ENCODE measurements around the gene MRPS2.
"Not testable (repeated sequence)": the region's sequence is repeated elsewhere in the genome, so short reads cannot be mapped to it uniquely, and the experiment has no call there.

The MRPS2 gene

DNA sequence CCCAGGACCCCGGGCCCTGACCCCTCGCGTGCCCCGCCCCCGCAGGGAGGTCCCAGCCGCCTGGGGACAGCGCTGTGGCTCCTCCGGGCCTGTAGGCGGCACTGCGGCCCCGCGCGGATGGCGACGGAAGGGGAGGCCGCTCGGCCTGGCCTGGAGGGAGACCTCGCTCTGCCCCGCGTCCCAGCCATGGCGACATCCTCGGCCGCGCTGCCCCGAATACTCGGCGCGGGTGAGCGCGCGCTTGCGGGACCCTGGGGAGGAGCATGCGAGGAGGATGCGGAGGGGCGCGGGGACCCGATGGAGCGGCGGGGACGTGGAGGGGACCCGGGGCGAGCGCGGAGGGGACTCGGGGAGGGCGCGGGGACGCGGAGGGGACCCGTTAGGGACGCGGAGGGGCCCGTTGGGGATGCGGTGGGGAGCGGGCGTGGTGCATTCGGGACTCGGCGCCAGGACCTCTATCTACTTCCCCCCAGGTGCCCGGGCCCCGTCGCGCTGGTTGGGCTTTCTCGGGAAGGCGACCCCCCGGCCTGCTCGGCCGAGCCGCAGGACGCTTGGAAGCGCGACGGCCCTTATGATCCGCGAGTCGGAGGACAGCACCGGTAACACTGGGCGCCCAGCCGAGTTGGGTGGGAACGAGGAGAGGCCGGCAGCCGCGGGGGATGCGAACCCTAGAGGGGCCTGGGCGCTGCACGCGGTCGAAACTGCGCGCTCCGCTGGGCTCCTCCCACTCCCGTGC, at the start of gene MRPS2:
Gene MRPS2 (plus strand): TSS at position 158 of the 736 bp plus-strand sequence. CDS start 29 bp downstream, at position 187.
- DNase-seq: peak; percentile 35

DNA sequence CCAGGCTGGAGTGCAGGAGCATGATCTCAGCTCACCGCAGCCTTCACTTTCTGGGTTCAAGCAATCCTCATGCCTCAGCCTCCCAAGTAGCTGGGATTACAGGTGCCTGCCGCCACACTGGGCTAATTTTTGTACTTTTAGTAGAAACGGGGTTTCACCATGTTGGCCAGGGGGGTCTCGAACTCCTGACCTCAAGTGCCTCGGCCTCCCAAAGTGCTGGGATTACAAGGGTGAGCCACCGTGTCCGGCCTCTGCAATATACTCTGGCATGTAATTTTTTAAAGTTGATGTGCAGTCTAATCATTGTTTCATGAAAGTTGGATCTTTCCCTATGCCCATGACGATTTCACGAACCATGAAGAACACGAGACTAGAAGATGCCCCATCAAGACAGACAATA, 49.5 kb upstream of the MRPS2 start:
- DNase-seq: no peak

DNA sequence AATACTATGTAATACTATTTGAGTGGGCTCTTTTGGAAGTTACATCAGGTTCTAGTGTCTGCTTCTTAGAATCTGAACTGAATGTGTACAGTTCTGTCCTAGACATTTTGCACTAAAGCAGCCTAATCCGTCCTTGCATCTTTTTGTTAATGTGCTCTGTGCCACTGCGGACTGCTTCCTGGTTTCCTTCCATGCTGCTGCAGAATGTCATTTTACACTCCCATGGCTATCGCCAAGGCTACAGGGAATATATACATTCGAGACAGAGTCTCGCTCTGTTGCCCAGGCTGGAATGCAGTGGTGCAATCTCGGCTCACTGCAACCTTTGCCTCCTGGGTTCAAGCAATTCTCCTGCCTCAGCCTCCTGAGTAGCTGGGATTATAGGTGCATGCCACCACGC, 48.6 kb upstream of the MRPS2 start:
- not testable (repeated sequence) for DNase-seq

DNA sequence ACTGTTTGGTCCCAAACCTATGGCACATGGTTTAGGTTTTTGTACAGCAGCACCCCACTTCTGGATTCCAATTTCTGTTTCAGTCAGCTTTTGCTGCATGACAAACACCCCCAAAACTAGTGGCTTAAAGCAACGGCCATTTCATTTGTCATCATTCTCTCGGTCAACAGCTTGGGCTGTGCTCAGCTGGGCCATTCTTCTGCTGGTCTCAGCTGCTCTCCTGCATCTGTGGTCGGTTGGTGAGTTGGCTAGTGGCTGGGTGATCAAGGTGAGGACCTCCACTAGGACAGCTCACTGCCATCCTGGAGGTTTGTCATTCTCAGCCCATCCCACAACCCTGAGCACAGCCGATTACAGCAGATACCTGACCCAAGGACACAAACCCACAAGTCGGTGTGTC, 45.7 kb upstream of the MRPS2 start:
- DNase-seq: no peak

DNA sequence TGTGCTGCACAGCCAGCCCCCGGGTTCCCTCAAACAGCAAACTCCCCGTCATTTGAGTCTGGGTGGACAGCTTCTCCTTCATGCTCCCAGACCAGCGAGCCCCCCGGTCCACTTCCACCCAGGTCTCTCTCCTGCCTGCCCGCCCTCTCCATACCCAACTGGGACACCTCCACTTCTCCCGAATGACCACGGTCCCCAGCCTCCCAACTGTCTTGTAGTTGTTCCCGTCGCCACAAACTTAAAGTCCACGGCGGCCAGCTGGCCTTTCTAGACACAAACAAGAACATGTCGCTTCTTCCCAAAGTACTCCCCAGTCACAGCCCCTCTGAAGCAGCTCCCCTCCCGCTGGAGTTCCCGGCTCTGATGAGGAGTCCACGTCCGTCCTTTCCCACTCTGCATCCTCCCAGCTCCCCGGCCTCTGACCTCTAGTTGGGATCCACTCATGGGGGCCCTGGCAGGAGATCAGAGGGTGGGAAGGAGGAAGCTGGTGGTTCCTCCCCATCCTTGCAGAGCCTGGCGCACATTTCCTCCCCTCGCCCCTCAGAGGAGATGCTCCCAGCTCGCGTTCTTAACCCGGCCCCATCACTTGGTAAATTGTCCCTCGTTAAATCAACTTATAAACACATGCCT, 45.0 kb upstream of the MRPS2 start:
- no peak for DNase-seq

DNA sequence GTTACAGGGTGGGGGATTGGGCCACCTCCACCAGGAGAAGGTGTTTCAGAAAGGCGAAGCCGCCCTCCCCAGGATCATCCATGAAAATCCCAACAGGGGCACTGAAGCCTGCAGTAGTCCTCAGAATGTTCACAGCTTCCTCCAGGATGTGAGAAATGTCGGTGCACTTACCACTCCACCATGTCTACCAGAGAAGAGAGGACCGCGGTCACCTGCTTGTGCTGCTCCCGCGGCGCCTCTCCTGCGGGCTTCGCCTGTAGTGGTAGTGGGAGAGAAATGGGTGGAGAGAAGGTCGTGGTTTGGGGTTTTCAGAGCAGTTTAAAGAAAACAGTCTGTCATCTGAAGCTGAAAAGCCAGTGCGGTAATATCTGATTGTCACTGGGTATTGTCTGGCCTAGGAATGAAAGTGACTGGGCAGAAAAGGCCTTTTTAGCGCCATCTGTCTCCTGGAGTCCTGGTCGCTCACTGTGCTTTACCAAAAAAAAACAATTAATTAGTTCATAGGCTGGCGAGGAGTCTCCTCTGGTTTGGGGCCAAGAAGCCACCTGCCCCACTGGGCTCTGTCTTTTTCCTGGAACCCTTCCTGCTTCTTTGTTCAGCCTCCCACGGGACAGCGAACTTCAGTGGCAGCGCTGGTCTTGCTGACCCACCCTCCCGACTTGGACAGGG, 43.9 kb upstream of the MRPS2 start:
- no peak for DNase-seq

DNA sequence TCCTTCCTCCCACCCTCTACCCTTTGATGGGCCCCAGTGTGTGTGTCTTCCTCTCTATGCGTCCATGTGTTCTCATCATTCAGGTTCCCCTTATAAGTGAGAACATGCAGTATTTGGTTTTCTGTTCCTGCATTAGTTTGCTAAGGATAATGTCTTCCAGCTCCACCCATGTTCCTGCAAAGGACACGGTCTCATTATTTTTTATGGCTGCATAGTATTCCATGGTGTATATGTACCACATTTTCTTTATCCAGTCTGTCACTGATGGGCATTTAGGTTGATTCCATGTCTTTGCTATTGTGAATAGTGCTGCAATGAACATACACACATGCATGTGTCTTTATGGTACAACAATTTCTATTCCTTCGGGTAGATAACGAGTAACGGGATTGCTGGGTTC, 42.0 kb upstream of the MRPS2 start:
- DNase-seq: not testable (repeated sequence)

DNA sequence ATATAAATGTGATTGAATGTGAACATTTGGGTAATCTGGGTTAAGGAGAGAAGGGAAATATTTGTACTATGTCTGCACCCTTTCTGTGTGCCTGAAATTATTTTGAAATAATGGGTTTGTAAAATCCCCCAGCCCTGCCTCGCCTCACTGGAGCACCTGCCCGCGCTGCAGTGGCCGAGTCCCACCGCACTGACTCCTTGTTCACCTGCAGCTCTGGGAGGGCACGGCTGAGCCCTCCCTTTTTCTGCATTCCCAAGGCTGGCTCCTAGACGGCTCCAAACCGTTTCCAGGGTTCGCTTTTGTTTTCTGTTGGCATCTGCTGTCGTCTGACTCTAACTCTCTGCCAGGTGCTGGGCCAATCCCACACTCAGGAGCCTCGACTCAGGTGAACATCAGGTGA, 38.5 kb upstream of the MRPS2 start:
- DNase-seq: no peak

DNA sequence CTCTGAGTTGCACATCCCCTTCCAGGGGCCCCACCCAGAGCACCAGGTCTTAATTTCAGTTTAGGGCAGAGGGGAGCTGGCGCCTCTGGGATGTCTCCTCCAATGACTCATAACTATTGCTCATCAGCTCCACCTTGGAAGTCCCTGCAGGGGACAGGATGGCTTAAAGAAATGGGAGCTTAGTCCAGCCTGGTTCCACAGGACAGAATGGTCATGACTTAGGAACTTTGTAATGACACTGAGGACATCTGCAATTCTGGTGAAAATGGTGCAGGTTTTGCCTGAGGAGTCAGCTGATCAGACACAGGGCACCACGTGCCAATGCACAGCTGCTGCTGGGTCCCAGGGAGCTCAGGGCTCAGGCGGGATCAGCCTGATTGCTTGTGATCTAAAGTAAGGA, 37.3 kb upstream of the MRPS2 start:
- no peak for DNase-seq

DNA sequence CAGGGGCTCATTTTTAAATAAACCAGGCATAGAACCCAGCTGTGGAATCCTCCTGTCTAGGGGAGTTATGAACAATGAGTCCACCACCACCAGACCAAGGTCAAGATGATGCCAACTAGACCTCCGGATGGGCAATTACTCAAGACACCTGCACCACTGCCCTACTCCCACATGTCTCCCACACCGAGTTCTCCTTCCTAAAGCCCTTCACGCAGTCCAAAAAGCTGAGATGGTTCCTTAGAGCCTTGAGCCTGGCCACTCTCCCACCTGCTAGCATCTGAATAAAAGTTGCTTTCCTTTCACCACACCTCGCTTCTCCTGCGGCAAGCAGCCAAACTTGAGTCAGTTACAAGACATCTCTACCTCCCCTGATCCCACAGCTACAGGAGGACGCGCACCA, 36.3 kb upstream of the MRPS2 start:
- no peak for DNase-seq

DNA sequence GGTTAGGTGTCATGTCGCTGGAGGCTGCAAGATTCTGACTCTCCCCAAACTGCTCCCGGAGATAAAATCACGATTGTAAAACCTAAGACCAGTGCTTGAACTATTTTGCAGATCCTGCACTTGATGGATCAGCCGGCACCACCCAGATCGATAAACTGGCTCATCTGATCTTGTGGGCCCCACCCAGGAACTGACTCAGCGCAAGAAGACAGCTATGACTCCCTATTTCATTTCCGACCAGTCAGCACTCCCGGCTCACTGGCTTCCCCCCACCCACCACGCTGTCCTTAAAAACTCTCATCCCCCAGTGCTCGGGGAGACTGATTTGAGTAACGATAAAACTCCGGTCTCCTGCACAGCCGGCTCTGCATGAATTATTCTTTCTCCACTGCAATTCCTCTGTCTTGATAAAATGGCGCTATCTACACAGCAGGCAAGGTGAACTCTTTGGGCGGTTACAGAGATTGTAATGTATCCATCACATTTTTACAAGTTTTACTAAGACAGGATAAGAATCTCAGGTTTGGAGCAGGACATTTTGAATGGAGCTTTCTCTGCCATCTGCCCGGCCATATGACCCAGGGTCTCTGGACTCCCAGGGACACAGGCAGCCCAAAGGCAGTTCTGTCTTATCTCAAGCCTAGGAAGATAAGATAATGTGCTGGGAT, 31.5 kb upstream of the MRPS2 start:
- DNase-seq: no peak

DNA sequence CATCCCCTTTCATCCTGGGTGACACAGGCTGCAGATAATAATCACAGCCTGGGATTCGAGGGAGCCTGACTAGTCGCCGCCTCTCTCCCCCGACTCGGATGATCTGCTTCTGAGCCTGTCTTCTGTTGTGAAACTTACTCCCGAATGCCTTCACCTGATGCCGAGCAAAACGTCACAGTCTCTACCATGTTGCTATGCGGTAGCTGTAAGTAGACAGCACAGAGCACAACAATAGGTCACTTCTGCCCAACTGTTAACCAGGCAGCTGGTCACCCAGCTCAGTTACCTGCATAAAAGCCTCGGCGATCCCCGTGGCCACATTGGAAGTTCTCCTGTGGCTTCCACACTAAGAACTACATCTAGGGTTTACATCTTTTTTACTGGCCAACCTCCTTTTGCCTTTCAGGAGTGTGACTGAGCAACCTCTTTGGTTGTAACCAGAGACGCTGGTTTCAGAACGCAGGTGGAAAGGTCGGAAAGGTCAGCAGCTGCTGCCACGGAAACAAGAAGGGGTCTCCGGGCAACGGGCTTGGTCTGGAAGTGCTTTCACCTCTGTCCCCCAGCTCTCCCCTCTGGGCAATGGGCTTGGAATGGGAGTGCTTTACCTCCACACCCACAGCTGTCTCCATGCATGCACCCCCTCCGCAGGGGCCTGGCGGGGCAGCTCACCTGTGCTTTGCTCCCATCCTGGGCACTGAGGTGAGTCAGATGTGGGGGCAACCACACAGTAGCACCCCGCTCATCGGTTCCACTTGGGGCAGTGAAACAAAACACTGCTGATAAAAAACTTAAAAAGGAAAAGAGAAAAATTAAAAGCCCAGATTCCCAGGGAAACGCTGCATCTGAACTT, 28.5 kb upstream of the MRPS2 start:
- DNase-seq: no peak

DNA sequence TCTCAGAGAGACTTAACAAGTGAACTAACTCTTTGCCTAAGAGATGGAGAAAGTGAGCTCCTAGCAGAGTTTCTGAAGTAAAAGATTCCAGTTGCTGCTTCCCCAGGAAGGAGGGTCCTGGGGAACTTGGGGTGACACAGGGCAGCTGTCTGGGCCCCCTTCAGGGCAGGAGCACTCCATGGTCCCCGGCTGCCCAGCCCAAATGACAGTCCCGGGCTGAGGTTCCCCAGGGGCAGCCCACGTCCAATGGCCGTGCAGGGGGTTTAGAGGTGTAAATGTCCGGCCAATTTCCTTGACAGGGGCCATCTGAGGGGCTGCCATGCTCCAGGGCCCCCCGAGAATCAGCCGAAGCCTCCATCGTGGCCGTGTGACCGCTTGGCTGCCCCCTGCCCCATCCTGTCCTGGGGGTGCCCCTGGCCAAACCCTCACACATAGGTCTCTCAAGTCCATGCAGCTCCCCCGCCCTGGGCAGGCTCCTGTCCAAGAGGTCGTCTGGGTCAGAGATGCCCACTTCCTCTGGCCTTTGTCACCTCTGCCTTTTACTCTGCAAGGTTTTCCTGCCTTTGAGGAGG, 26.4 kb upstream of the MRPS2 start:
- DNase-seq: no peak

DNA sequence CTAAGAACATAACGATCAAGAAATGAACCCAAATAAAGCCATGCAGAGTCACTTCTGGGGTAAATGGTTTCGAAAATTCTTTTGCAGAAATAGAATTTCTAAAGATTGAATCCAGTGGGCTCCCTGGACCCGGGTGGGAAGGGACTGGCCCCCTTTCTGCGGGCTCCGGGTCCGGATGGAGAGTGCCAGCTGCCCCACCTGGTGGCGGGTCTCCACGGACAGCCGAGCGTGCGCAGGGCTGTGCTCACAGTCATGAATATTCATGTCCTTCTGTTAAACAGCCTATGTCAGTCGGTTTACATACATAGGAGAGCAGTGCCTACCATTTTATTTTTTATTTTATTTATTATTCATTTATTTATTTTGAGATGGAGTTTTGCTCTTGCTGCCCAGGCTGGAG, 25.6 kb upstream of the MRPS2 start:
- DNase-seq: no peak

DNA sequence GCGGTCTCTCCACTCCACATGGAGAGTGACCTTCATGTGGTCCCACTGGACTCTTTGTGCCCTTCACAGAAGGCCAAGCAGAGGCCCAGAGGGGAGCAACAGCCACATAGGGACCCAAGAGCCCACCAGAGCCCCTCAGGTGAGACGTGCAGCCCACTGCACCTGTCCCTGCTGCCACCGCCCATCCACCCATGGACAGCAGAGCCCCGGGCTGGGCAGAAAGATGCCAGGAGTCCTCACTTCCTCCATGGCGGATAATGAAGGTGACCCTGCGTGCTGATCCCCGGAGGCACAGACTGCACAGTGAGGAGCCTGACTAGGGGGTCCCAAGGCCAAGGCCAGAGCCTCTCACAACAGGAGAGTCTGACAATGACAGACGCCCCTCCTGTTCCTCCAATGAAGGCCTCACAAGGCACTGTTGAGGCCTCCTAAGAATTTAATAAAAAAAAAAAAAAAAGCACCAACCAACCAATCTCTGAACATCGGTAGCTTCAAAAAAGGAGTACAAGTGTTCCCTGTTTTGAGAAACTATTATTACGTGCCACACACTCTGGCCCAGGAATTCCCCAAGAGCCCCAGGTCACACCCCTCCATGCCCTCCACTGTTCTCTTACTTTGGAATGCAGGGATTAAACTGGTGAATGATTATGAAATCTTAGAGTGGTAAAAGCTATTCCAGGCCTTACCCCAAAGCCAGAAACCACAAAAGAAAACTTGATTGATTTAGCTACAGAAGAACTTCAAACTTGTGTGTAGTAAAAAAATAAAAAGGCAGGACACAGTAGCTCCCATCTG, 23.7 kb upstream of the MRPS2 start:
- DNase-seq: no peak

DNA sequence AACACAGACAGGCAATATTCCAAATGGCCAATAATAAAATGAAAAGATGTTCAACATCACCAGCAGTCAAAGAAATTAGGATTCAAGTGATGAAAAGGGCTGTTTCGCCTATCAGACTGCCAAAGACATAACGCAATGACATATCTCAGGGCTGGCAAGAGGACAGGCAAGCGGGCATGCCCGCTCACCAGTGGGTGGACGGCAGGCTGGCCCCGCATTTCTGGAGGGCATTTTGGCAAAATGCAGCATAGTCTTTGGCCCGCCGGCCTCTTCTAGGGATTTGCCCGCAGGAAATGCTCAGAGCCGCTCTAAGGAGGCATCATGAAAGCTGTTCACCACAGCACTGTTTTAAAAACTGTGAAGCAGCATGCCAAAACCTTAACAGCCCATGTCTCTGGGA, 22.3 kb upstream of the MRPS2 start:
- no peak for DNase-seq

DNA sequence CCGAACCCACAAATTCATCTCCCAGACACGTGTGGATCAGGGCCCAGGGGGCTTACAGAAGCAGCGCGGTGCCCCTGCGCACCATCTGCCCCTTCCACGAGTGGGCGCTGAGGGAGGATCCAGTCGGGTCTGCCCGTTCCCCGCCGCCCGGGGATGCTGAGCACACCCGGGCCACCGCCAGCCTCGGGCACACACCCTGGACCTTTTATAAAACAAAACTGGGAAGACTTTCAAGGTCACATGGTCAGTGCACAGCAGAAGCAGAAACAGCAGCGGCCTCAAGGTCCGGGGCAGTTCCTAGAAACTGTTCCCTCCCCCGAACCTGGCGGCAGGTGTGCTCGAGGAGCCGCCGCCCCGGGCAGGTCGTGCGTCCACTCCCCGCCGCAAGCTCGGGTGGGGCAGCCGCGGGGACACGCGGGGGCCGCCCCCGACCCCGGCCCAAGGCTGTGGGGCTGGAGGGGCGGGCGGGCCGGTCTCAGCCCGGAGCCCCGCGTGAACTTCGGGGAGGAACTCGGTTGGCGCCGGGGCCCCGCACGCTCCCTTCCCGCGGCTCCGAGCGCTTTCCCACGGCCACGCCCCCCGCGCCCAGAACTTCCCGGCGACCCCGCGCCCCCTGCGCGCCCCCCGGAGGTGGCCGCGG, 21.5 kb upstream of the MRPS2 start:
- DNase-seq: no peak

DNA sequence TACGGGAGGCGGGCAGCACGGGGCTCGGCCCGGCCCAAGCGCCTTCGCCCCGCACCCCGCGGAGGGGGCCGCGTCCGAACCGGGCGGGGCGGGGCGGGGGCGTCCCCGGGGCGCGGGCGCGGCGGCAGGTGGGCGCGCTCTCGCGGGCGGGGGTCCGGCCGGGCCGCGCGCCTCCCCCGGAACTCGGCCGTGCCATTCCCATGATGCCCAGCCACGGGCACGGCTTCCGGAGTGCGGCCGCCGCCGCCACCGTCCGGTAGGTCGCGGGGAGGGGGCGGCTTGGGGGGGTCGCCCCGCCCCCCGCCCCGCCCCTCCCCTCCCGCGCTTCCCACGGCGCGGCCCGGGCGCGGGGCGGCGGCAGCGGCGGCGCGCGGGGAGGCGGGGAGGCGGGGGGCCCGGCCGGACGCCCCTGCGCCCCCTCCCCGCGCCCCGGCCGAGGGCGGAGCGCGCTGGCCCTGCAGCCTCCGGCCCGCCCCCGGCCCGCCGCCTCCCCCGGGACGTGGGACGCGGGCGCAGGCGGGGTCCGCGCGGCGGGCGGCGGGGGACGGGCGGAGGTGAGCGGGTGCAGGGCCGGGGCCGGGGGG, 20.9 kb upstream of the MRPS2 start, which contains the start of gene PPP1R26:
Gene PPP1R26 (plus strand): TSS at position 314 of the 584 bp plus-strand sequence. CDS start 4,729 bp downstream, outside the sequence.
- no peak for DNase-seq

DNA sequence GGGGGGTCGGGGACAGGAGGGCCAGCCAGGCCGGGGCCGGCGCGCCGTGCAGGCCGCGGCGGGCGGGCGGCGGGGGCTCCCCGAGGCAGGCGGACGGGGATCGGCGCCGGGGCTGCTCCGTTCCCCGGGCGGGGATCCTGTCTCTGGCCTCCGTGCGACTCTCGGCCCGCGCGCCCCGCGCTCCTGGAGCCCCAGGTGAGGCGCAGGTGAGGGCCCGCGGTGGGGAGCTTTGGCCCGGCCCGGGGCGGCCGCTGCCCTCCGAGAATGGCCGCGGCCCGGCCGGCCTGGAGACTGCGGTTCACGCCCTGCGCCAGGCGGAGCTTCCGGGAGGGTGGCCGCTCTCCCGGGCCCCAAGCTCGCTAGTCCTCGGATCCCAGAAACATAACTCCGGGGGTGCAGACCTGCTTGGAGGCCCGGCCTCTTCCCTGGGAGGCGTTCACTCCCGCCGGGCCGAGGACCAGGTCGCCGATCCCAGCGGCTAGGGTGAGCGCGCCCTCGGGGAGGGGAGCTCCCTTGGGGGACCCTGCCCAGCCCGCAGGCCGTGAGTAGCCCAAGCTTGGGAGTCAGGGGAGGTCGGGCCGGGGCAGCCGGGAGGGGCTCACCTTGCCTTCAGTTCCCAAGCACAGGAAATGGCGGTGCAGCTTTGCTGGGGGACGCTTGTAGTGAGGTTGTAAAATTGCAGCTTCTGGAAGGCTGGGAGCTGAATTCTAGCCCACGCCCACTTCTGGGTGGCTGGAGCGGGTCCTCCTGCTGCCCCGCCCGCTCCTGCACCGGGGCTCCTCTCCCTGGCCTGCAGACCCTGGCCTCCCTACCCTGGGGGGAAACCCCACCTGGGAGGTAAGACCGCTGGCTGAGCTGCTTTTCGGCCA, 20.2 kb upstream of the MRPS2 start:
- no peak for DNase-seq

Measured in DMS153 (cell line).